Measurements from ENCODE around the gene DAO.

DAO gene

GRCh38 chr12:108876550-108876949 lies 3.3 kb upstream of the DAO start:
- DNase-seq, result no peak

GRCh38 chr12:108881953-108882352 lies 2.1 kb downstream of the DAO start:
- no peak for DNase-seq

GRCh38 chr12:108884116-108885012 lies 4.5 kb downstream of the DAO start:
- DNase-seq, result no peak

DNA sequence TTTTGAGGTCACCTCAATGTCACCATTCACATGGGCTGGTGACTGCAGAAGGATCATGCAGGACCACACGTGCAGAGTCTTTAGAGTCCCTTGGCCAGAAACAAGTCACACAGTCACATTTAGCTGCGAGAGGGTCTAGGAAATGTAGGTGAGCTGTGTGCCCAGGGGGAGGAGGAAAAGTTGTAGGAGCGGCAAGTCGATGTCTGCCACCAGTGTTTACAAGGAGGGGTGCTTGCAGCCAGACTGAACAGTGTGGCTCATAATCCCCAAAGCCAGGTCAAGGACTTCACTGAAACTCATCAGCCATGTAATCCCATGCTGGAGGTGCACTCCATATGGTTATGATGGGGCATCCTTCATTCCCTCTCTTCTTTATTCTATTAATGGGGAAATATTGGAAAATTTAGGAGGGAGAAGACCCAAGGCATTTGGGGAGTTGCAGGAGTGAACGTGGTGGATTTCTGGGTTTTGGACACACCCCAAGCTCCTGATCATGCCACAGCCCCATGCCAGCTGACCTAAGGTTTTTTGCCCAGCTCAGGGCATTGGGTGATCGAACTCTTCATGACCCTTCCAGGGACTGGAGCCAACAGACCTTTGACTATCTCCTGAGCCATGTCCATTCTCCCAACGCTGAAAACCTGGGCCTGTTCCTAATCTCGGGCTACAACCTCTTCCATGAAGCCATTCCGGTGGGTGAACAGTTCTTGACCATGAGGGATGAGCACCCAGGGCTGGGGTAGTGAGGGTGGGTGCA lies 7.2 kb downstream of the DAO start:
- DNase-seq, result no peak

DNA sequence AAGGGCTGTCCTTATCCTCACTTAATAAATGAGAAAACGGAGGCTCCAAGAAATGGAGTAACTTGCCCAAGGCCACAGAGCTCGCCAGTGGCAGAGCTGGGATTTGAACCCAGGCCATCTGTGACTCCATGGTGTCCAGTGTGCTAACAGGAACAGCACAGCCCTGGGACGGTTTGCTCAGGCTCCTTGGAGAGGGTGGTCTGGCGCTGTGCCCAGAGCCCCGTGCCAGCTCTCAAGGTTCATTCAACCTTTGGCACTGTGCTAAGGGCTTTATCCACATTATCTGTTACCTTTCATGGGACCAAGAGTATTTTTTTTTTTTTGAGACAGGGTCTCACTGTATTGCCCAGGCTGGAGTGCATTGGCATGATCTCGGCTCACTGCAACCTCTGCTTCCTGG lies 8.1 kb downstream of the DAO start:
- DNase-seq, result no peak

GRCh38 chr12:108890208-108890607 lies 10.3 kb downstream of the DAO start:
- DNase-seq, result no peak

- no peak for DNase-seq
Observed at GRCh38 chr12:108895220-108895802, 15.4 kb downstream of the DAO start.

DNA sequence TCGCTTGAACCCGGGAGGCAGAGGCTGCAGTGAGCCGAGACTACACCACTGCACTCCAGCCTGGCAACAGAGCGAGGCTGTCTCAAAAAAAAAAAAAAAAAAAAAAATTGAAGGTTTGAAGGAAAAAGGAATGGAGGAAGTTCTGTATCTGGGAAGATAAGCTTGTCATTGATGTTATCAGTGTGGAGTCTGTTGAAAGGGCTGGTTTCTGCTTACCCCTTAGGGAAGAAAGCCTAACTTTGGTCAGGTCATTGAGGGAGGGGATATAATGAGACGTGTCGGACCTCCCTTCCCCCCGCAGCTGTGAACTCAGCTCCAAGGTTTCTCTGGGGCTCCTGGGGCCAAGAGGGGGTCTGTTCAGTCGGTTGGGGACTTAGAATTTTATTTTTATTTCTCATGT lies 16.4 kb downstream of the DAO start:
- no peak for DNase-seq

GRCh38 chr12:108896817-108897216 lies 16.9 kb downstream of the DAO start:
- no peak for DNase-seq

DNA sequence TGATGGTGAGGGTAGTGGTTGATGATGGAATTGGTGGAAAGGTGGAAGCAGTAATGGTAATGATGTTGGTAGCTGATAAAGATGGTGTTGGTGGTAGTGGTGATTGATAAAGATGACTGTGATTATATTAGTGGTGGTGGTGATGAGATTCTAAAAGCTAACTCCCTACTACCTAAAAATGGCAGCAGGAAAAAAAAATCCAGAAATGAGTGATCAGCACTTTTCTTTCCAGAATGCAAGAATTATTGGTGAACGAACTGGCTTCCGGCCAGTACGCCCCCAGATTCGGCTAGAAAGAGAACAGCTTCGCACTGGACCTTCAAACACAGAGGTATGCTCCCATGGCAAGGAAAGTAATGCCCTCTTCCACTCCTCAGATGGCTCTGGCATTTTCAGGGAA lies 19.3 kb downstream of the DAO start:
- no peak for DNase-seq

- no peak for DNase-seq
Observed at GRCh38 chr12:108905725-108906124, 25.8 kb downstream of the DAO start.

GRCh38 chr12:108906971-108907370 lies 27.1 kb downstream of the DAO start:
- no peak for DNase-seq

- no peak for DNase-seq
Observed at GRCh38 chr12:108907839-108908351, 28.0 kb downstream of the DAO start.

GRCh38 chr12:108910336-108910735 lies 30.4 kb downstream of the DAO start:
- no peak for DNase-seq

DNA sequence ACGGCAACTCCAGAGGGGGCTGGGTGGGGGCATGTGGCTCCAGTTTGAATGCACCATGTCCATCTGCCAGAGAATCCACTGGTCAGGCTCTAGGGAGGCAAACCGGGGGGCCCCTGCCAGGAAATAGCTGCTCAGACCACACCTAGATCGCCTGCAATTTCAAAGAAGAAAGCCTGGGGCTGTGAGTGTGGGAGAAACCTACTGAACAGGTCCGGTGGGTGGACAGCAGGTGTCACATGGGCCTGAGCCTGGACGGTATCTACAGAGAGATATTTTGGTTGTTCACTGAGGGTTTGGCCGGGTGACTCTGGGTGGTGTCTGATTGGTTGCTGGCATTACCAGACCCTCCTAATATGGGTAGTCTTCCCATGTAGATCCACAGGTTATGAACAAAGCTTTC lies 32.0 kb downstream of the DAO start:
- DNase-seq, result no peak

DNA sequence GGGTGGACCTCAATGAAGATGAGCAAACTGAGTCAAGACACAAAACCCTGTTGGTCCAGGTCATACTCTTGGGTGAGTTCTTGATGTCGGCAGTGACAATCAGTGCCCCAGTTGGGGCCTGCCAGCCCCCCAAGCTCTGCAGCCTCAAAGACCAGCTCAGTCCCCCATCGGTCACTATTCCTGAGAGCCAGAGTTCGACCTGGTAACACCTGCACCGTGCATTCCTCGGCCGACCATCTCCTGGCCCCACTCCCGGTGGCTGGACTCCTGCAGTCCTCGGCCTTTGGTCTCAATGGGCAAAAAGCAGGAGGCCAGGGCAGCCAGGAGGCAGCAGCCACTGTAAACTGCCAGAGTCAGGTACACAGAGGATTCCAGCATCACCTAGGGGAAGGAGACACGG lies 32.5 kb downstream of the DAO start:
- no peak for DNase-seq

DNA sequence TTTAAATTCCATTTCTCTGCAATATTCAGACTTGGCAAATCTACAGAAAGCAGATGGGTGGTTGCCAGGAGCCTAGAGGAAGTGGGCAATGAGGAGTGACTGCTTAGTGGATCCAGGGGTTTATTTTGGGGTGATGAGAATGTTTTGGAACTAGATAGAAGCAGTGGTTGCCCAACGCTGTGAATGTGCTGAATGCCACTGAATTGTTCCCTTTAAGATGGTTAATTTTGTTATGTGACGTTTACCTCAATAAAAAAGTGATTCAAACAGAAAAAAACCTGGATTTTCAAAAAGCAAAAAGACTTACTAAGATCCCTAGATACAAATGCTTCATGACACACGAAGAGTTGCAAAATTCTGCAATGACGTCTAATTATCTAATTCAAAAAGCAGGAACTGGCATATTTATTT lies 34.2 kb downstream of the DAO start:
- no peak for DNase-seq

- no peak for DNase-seq
Observed at GRCh38 chr12:108915632-108916133, 35.8 kb downstream of the DAO start.

GRCh38 chr12:108916336-108916735 lies 36.4 kb downstream of the DAO start:
- no peak for DNase-seq

- DNase-seq, result no peak
Observed at GRCh38 chr12:108918206-108918605, 38.3 kb downstream of the DAO start.

GRCh38 chr12:108918960-108919642 lies 39.2 kb downstream of the DAO start:
- no peak for DNase-seq

DNA sequence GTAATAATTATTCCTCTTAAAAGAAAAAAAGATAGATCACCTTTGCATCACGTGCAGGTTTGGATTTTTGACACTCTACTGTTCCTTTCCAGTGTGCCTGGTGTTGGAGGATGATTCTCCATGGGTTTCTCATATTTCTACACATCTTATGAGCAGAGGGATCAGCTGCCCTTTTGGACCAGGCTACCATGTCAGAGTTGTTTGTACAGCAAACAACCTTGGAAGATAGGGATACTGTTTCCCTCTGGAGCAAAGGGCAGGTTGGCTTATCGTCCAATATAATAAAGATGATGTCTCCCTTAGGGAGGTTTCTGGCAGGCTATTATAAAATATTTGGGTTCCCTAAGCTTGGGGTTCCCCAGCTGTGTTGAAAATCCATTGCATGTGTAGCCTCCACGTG lies 42.1 kb downstream of the DAO start:
- DNase-seq, result no peak

DNA sequence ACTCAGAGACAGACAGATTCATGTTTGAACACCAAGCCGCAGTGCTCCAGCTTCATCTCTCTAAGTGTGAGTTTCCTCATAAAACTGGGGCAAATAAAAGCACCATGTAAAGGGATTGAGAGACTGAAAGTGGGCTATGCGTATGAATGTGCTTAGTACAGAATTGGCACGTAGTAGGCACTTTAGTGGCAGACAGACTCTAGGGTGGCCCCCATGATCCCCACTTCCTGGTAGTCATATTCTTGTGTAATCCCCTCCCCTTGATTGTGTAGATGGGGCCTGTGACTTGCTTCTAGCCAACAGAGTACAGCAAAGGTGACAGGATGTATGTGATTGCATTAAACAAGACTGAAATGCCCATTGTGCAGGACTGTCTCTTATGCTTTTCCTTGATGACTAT lies 43.0 kb downstream of the DAO start:
- no peak for DNase-seq
